Endothelial cell of umbilical vein (primary cell): ENCODE data around the gene ETFB. TPM values are rescaled to one million over a fixed set of nuclear protein-coding genes. Genes with fewer than 3 reads are reported as not detected.

ENCODE experiments used
- BruUV-seq: library from RNA; stranded (reverse); fragments of 400-500 nt; replicated peaks from 2 replicates; lab custom pipeline; 2021; lab: Mats Ljungman, UMichigan
- CTCF ChIA-PET: fragments of 300-600, 350-600 bp; sonication (Branson Sonifier 250); formaldehyde crosslinking; loops from one replicate; lab custom pipeline; 2021; ENCODE audit warnings: antibody characterized with exemption, inconsistent platforms; lab: Charles Lee
- POLR2A ChIA-PET: fragments of 300-600, 350-600 bp; sonication (Branson Sonifier 250); formaldehyde crosslinking; loops from one replicate; lab custom pipeline; 2021; ENCODE audit warnings: antibody characterized with exemption, inconsistent platforms; lab: Charles Lee
- DNase-seq: peaks from one replicate; pipeline ENCODE4 v3.0.0-alpha.2; 2011; ENCODE audit warnings: low read depth, low spot score
- FAIRE-seq: peaks from 2 replicates; lab custom pipeline; 2011; peaks lifted over from hg19 to GRCh38; lab: Jason Lieb, UNC
- H2AFZ ChIP-seq: 2 replicates; pipeline ENCODE4 v1.6.0; 2012; ENCODE audit warnings: low read depth, low read length, control low read depth, inconsistent platforms
- H3K27ac ChIP-seq: 2 replicates; pipeline ENCODE4 v1.5.1; 2011; ENCODE audit warnings: low read depth, mild to moderate bottlenecking, control low read depth, low read length, moderate library complexity; ENCODE audit not compliant: insufficient read depth
- H3K27me3 ChIP-seq, 2 experiments: 2 replicates each; pipeline versions ENCODE4 v1.6.0 to v1.6.1; 2011; ENCODE audit warnings: low read length in 2 of 2, mixed read lengths in 1 of 2; ENCODE audit not compliant: control insufficient read depth in 2 of 2, insufficient read depth in 2 of 2
- H3K36me3 ChIP-seq, 2 experiments: 2 replicates in 1 of 2; 3 replicates in 1 of 2; pipeline ENCODE4 v1.5.1; 2011; ENCODE audit warnings: low read length in 2 of 2, mild to moderate bottlenecking in 1 of 2, moderate library complexity in 1 of 2; ENCODE audit not compliant: control insufficient read depth in 2 of 2, insufficient read depth in 2 of 2; ENCODE audit errors: extremely low read depth in 1 of 2
- H3K4me1 ChIP-seq: 3 replicates; pipeline ENCODE4 v1.5.1; 2011; ENCODE audit warnings: mild to moderate bottlenecking, low read length; ENCODE audit not compliant: control insufficient read depth, insufficient read depth; ENCODE audit errors: extremely low read depth
- H3K4me2 ChIP-seq: 2 replicates; pipeline ENCODE4 v1.6.1; 2011; ENCODE audit warnings: low read length, control low read depth, mixed read lengths; ENCODE audit not compliant: insufficient read depth
- H3K4me3 ChIP-seq, 3 experiments: fragments of 200-600 bp in 1 of 3; sonication (generic), shearing (Covaris generic) in 1 of 3; replicated peaks in 1 of 3; 2 replicates each; pipeline ENCODE4 v1.5.1; 2011 to 2016; ENCODE audit warnings: control low read depth in 3 of 3, low read length in 3 of 3, mild to moderate bottlenecking in 2 of 3, inconsistent platforms in 1 of 3, low read depth in 1 of 3, moderate library complexity in 1 of 3; ENCODE audit not compliant: insufficient read depth in 1 of 3
- H3K79me2 ChIP-seq: 2 replicates; pipeline ENCODE4 v1.6.0; 2012; ENCODE audit warnings: low read length, inconsistent platforms; ENCODE audit not compliant: control insufficient read depth, insufficient read depth
- H3K9ac ChIP-seq: replicated peaks from 2 replicates; pipeline ENCODE3; 2011; ENCODE audit warnings: low read length, control low read depth; ENCODE audit not compliant: insufficient read depth; ENCODE audit errors: extremely low read depth
- H3K9me1 ChIP-seq: replicated peaks from 3 replicates; pipeline ENCODE4 v1.6.0; 2011; ENCODE audit warnings: mild to moderate bottlenecking, low read length; ENCODE audit not compliant: control insufficient read depth, insufficient read depth; ENCODE audit errors: extremely low read depth
- H3K9me3 ChIP-seq: replicated peaks from 2 replicates; pipeline ENCODE4 v1.5.1; 2012; ENCODE audit warnings: low read length, inconsistent platforms; ENCODE audit not compliant: control insufficient read depth, insufficient read depth
- H4K20me1 ChIP-seq: replicated peaks from 2 replicates; pipeline ENCODE3; 2011; ENCODE audit warnings: mild to moderate bottlenecking, low read length; ENCODE audit not compliant: control insufficient read depth, insufficient read depth; ENCODE audit errors: extremely low read depth
- CTCF ChIP-seq, 2 donors: IDR thresholded peaks; 1 replicate in 1 of 2; 2 replicates in 1 of 2; pipeline ENCODE4 v1.5.1; 2011; ENCODE audit warnings: low read length in 2 of 2, mild to moderate bottlenecking in 2 of 2, moderate library complexity in 2 of 2, control low read depth in 1 of 2, inconsistent platforms in 1 of 2, low read depth in 1 of 2; ENCODE audit not compliant: insufficient read depth in 1 of 2; ENCODE audit errors: extremely low read depth in 1 of 2
- EZH2 ChIP-seq: IDR thresholded peaks from 2 replicates; pipeline ENCODE4 v1.6.1; 2012; ENCODE audit warnings: borderline replicate concordance, low read depth, mild to moderate bottlenecking, moderate library complexity, low read length, inconsistent platforms; ENCODE audit not compliant: severe bottlenecking
- FOS ChIP-seq: IDR thresholded peaks from 2 replicates; pipeline ENCODE4 v1.6.1; 2011; ENCODE audit warnings: mild to moderate bottlenecking, low read length, moderate library complexity, borderline replicate concordance; ENCODE audit not compliant: insufficient read depth
- GATA2 ChIP-seq: IDR thresholded peaks from 2 replicates; pipeline ENCODE4 v1.7.0; 2011; ENCODE audit warnings: low read depth, mild to moderate bottlenecking, moderate library complexity, mixed read lengths, low read length; ENCODE audit not compliant: insufficient read length, insufficient read depth
- JUN ChIP-seq: IDR thresholded peaks from 2 replicates; pipeline ENCODE4 v1.6.1; 2011; ENCODE audit warnings: borderline replicate concordance, low read depth; ENCODE audit not compliant: insufficient read length, insufficient read depth
- MYC ChIP-seq: IDR thresholded peaks from one replicate; pipeline ENCODE4 v1.6.1; 2011; ENCODE audit warnings: mild to moderate bottlenecking, low read depth, low read length
- POLR2A ChIP-seq: IDR thresholded peaks from 2 replicates; pipeline ENCODE4 v1.6.1; 2012; ENCODE audit warnings: low read depth, mild to moderate bottlenecking, control low read depth, low read length
- POLR2AphosphoS5 ChIP-seq: IDR thresholded peaks from 2 replicates; pipeline ENCODE4 v1.6.1; 2012; ENCODE audit warnings: low read depth, mild to moderate bottlenecking, control low read depth, low read length, moderate library complexity; ENCODE audit not compliant: insufficient read depth
- dilution Hi-C: fragments of 300-500 bp; cut with MboI; formaldehyde crosslinking; loops from one replicate; pipeline ENCODE4 v1.15.0; 2019; ENCODE audit warnings: low sequenced_read_pairs; ENCODE audit not compliant: extremely low pct_ligation_motif_present
- intact Hi-C: fragments of 100-400 bp; cut with micrococcal nuclease; formaldehyde crosslinking; loops from one replicate; pipeline ENCODE4 v1.10.0; 2022
- polyA plus RNA-seq, 4 experiments: library from polyadenylated mRNA; depleted of rRNA in 3 of 4; stranded (reverse) in 3 of 4; unstranded in 1 of 4; fragments of >200 nt; gene quantifications; 2 replicates each; pipeline versions ENCODE4 v1.2.1 to v1.2.3, GENCODE V29; 2011 to 2012; ENCODE audit warnings: missing spikeins in 1 of 4
- total RNA-seq: library from RNA; stranded (reverse); gene quantifications from 2 replicates; pipeline ENCODE4 v1.2.3, GENCODE V29; 2021
- TF ChIP-seq, protein P1 (sequence below): IDR thresholded peaks from 2 replicates; pipeline ENCODE4 v1.6.1; 2011; ENCODE audit not compliant: insufficient read depth, insufficient read length

The ETFB gene
- total and polyA plus RNA-seq, 2 donors (not counting 3 experiments of a cell fraction or from before 2014, with no cell fraction given), result 54.1 to 99.2 TPM

DNA sequence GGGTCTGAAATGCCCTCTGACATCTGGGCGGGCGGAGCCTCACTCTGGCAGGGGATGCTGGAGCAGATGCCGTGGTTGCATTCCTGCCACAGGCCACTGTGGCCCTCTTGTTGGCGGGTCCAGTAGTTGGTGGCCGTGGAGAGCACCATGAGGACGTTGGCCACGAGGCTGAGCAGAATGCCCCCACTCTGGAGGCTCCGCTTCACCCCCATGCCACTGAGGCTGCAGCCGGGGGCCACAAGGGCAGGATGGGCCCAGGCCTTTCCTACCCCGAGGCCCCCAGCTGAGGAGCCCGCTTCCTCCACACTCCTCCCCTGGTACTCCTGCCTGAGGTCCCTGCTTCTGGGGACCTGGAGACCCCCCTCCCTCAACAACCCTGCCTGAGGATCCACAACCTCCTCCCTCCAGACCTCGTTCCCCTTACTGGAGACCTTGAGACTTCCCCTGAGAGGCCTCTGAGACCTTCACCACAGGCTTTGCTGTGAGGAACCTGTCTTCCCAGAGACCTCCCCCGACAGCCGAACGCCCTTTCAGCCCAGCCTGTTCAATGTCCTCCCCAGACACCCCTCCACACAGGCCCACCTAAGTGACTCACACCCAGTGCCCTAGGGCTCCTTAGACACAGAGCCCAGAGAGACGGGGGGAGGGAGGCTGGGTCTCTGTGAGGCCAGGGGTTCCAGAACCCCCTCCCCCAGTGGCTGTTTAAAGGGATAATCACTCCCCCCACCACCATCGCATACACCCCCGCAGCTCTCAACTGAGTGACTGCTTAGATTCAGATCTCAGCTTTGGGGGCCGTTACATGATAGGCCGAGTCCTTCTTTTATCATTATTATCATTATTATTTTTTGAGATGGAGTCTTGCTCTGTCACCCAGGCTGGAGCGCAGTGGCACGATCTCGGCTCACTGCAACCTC lies 2.4 kb upstream of the ETFB start, which contains the start of gene CLDND2:
CLDND2 (minus strand) TSS at position 638 of the 917 bp plus-strand sequence; CDS start at position 212, 426 bp downstream.
- peaks cover 5% of the 10 kb centered on the region for H3K79me2 ChIP-seq
- peak within 1 kb of the TSS; percentile 19 for H3K27ac ChIP-seq
- no TSS peak for BruUV-seq
- dilution Hi-C loops (no loop called here), intact Hi-C loops (loop anchor here (5.0 kb wide), 1 partner anchor 41 kb away; no protein-coding TSS in a partner anchor)
- H3K9ac ChIP-seq, result peak within 1 kb of the TSS; percentile 28
- peak within 1 kb of the TSS; percentile 64 for H2AFZ ChIP-seq
- DNase-seq (no peak), FAIRE-seq (no peak)
- TF ChIP-seq EZH2, result no peak
- TF ChIP-seq, protein P1, sequence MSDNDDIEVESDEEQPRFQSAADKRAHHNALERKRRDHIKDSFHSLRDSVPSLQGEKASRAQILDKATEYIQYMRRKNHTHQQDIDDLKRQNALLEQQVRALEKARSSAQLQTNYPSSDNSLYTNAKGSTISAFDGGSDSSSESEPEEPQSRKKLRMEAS, result no peak
- no peak for TF ChIP-seq POLR2AphosphoS5
- TF ChIP-seq CTCF (IDR thresholded peaks at IDR 0.05; ENCODE audit: extremely low read depth in 1 of 2, insufficient read depth in 1 of 2, low read depth in 1 of 2, low read length in 2 of 2), result no peak
- no peak for TF ChIP-seq MYC
- no peak for TF ChIP-seq FOS
- no peak for TF ChIP-seq JUN
- TF ChIP-seq POLR2A, result no peak
- no peak for TF ChIP-seq GATA2
- H3K27me3 ChIP-seq, result no peaks in the 10 kb centered on the region
- ChIA-PET CTCF (interaction anchor here (0.7 to 1.8 kb wide), 2 partner anchors 13 to 29 kb away, joined by 3 to 23 read pairs; no protein-coding TSS in a partner anchor), POLR2A (interaction anchor here (1.7 kb wide), 1 partner anchor 29 kb away, joined by 8 read pairs; no protein-coding TSS in a partner anchor)
- no peaks in the 10 kb centered on the region for H3K9me3 ChIP-seq
- H4K20me1 ChIP-seq, result no peaks in the 10 kb centered on the region
- no peaks in the 10 kb centered on the region for H3K36me3 ChIP-seq
- H3K4me1 ChIP-seq, result peaks cover 11% of the 10 kb centered on the region
- peak within 1 kb of the TSS; percentile 6 to 53 (median 50) for H3K4me3 ChIP-seq
- H3K9me1 ChIP-seq, result no peaks in the 10 kb centered on the region
- peak within 1 kb of the TSS; percentile 59 for H3K4me2 ChIP-seq
